Natural killer cell (primary cell): ENCODE measurements around the gene SHROOM3. TPM values are rescaled to one million over a fixed set of nuclear protein-coding genes. Genes with fewer than 3 reads are reported as not detected.

Experiments used
- ATAC-seq, 3 donors: fragments of 150-1000 bp in 2 of 3; fragments of 200-7000 bp in 1 of 3; cut with Tn5 transposase; 1 replicate in 1 of 3; 2 replicates in 2 of 3; pipeline ENCODE4 v1.10.0; 2021; ENCODE audit warnings: mild to moderate bottlenecking in 2 of 3, moderate library complexity in 2 of 3
- DNase-seq, 2 donors: peaks; one replicate each; pipeline versions ENCODE4 v3.0.0 to v3.0.0-alpha.2; 2013 to 2021; ENCODE audit warnings: mixed read lengths in 1 of 2
- H3K27ac ChIP-seq: one replicate; pipeline ENCODE4 v1.5.1; 2013; ENCODE audit warnings: mild to moderate bottlenecking, low read length
- H3K27me3 ChIP-seq: one replicate; pipeline ENCODE4 v1.6.1; 2013; ENCODE audit warnings: low read length; ENCODE audit not compliant: control insufficient read depth, insufficient read depth
- H3K36me3 ChIP-seq: one replicate; pipeline ENCODE4 v1.6.1; 2013; ENCODE audit warnings: low read length; ENCODE audit not compliant: control insufficient read depth, insufficient read depth
- H3K4me1 ChIP-seq: one replicate; pipeline ENCODE4 v1.6.1; 2013; ENCODE audit warnings: low read length; ENCODE audit not compliant: control insufficient read depth, insufficient read depth
- H3K4me3 ChIP-seq: one replicate; pipeline ENCODE4 v1.5.1; 2013; ENCODE audit warnings: low read length
- H3K9me3 ChIP-seq: one replicate; pipeline ENCODE4 v1.6.1; 2013; ENCODE audit warnings: low read length; ENCODE audit not compliant: control insufficient read depth, insufficient read depth
- H3K27ac Mint-ChIP-seq, 2 donors: one replicate each; pipeline ENCODE4 v1.8.0; 2022; ENCODE audit warnings: mild to moderate bottlenecking in 2 of 2, mixed read lengths in 2 of 2, moderate library complexity in 1 of 2
- H3K27me3 Mint-ChIP-seq, 2 donors: one replicate each; pipeline ENCODE4 v1.8.0; 2022; ENCODE audit warnings: low read depth in 2 of 2, mixed read lengths in 2 of 2
- H3K36me3 Mint-ChIP-seq: one replicate; pipeline ENCODE4 v1.8.0; 2022; ENCODE audit warnings: mixed read lengths
- H3K4me1 Mint-ChIP-seq, 2 donors: one replicate each; pipeline ENCODE4 v1.8.0; 2022; ENCODE audit warnings: mixed read lengths in 2 of 2
- H3K4me3 Mint-ChIP-seq: one replicate; pipeline ENCODE4 v1.8.0; 2022; ENCODE audit warnings: mild to moderate bottlenecking, moderate library complexity, mixed read lengths
- H3K9me3 Mint-ChIP-seq, 2 donors: one replicate each; pipeline ENCODE4 v1.8.0; 2022; ENCODE audit warnings: mixed read lengths in 2 of 2
- WGBS: methylation state at CpG from one replicate; pipeline ENCODE4 v1.1.7; 2013; ENCODE audit warnings: missing lambda C conversion rate; ENCODE audit not compliant: insufficient coverage; 5-methylcytosine and 5-hydroxymethylcytosine counted together
- intact Hi-C: fragments of 100-400 bp; cut with micrococcal nuclease; formaldehyde crosslinking; loops from one replicate; pipeline ENCODE4 v1.14.2; 2022
- total RNA-seq, 4 donors: library from RNA; stranded (reverse); fragments of 120-200 nt in 1 of 4; gene quantifications; one replicate each; pipeline versions ENCODE4 v1.2.3 to v1.2.4, GENCODE V29; 2013 to 2022
- TF ChIP-seq, protein P1 (sequence below): fragments of 200-600 bp; IDR thresholded peaks from one replicate; pipeline ENCODE4 v1.8.0; 2022; ENCODE audit warnings: antibody characterized with exemption

SHROOM3 gene
- total RNA-seq, result under 1 TPM in 1 of 3 donors, not detected in 2; 0.63 TPM
- 0.25 TPM for total RNA-seq (2013)

DNA sequence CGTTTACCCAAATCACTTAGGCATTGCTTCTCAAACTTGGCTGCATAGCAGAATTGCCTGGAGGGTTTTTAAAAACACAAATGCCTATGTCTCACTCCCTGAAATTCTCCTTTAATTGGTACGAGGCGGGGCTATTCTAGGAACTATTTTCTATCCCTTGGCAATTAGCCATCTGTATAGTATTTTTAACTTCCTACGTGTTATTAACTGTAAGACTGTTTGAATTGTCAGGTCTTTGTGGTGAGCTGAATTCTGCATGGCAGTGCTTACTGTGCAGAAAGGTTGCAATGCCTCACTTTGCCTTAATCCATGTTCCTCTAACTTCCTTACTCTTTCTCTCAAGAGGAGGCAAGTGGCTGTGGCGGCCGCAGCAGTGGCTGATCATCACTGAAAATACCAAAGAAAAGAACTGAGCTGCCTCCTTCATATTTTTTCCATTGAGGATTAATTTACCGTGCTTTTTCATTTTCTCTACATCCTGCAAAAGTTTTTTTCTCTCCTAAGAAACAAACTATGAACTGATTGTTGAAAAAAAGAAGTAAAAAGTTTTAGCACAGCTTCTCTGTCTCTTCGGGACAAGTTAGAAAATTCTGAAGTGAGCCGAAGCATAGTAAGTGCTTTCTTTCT lies at the start of gene SHROOM3:
Gene SHROOM3, plus strand, starts transcription at position 329 of the 627 bp plus-strand sequence. CDS start 824 bp downstream, outside the sequence.
- Histone ChIP-seq H3K4me3 (no peak within 1 kb of the TSS), H3K27ac (no peak within 1 kb of the TSS), H3K27me3 (no peaks in the 10 kb centered on the region), H3K36me3 (no peaks in the 10 kb centered on the region), H3K9me3 (no peaks in the 10 kb centered on the region), H3K4me1 (no peaks in the 10 kb centered on the region)
- Mint-ChIP-seq H3K36me3 (peaks cover 7% of the 10 kb centered on the region), H3K27me3 (peaks cover 15 to 37% of the 10 kb centered on the region in 2 donors), H3K4me3 (no peak within 1 kb of the TSS), H3K9me3 (no peaks in the 10 kb centered on the region), H3K27ac (no peak within 1 kb of the TSS), H3K4me1 (peaks cover 8% of the 10 kb centered on the region in 2 donors)
- TF ChIP-seq, protein P1, sequence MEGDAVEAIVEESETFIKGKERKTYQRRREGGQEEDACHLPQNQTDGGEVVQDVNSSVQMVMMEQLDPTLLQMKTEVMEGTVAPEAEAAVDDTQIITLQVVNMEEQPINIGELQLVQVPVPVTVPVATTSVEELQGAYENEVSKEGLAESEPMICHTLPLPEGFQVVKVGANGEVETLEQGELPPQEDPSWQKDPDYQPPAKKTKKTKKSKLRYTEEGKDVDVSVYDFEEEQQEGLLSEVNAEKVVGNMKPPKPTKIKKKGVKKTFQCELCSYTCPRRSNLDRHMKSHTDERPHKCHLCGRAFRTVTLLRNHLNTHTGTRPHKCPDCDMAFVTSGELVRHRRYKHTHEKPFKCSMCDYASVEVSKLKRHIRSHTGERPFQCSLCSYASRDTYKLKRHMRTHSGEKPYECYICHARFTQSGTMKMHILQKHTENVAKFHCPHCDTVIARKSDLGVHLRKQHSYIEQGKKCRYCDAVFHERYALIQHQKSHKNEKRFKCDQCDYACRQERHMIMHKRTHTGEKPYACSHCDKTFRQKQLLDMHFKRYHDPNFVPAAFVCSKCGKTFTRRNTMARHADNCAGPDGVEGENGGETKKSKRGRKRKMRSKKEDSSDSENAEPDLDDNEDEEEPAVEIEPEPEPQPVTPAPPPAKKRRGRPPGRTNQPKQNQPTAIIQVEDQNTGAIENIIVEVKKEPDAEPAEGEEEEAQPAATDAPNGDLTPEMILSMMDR, result no peak
- ATAC-seq, result no peak
- no peak for DNase-seq
- intact Hi-C loops, result loop anchor here (5.0 kb wide), 2 partner anchors 322 to 607 kb away; no protein-coding TSS in a partner anchor
- 30% methylated on average over 5 of the region's 9 CpGs for WGBS

DNA sequence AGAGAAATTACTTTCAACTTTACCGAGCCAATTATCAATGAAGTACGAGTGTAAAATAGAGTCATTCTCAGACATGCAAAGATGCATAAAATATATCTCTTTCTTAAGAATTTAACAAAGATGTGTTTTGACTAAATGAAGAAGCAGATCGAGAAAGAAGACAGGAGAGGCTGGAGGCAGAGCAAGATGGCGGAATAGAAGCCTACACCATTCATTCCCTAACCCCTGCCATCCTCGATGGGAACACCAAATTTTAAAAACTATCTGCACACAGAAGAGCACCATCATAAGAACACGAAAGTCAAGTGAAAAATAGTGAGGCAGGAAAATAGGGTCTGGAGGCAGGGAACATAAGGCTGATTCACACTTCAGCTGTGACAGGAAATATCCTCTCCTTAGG lies 49.1 kb upstream of the SHROOM3 start:
- intact Hi-C loops, result no loop called here
- Mint-ChIP-seq H3K27ac (no peak overlapping the region), H3K36me3 (peaks cover 23% of the 10 kb centered on the region), H3K4me1 (no peaks in the 10 kb centered on the region), H3K27me3 (peaks cover 16 to 37% of the 10 kb centered on the region in 2 donors), H3K4me3 (no peak overlapping the region), H3K9me3 (peaks cover 2 to 8% of the 10 kb centered on the region in 2 donors)
- ATAC-seq (no peak), DNase-seq (no peak)
- Histone ChIP-seq H3K9me3 (no peaks in the 10 kb centered on the region), H3K4me1 (no peaks in the 10 kb centered on the region), H3K27me3 (peaks cover 2% of the 10 kb centered on the region), H3K36me3 (no peaks in the 10 kb centered on the region), H3K4me3 (no peak overlapping the region), H3K27ac (no peak overlapping the region)
- TF ChIP-seq, protein P1, result no peak
- WGBS, result 100% methylated on average over 2 of the region's 6 CpGs

DNA sequence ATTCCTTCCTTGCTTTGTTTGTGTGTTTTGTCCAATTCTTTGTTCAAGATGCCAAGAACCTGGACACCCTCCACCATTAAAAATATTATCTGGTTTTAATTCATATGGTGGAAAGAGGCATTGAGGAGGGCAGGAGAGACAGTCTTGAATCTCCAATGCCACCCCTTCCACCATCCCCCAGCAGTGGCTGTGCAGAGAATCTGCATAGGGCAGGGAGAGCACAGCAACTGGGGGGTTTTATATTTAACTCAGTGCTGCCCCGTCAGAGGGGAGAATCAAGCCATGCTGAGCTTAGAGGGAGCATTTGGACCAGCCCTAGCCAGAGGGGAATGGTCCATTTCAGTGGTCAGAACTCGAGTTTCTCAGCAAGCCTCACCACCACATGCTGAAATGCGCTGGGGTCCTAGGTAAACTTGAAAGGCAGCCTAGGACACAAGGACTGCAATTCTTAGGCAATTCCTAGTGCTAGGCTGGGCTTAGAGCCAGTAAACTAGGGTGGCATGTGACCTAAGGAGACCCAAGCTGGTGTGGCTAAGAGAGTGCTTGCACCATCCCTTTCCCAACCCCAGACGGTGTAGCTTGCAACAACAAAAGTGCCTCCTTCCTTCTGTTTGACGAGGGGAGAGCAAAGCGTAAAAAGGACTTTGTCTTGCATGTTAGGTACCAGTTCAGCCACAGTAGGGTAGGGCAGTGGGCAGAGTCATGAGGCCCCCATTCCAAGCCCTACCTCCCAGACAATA lies 48.3 kb upstream of the SHROOM3 start:
- TF ChIP-seq, protein P1, result no peak
- H3K27me3 ChIP-seq, result peaks cover 4% of the 10 kb centered on the region
- intact Hi-C loops, result no loop called here
- H3K4me3 Mint-ChIP-seq, result no peak overlapping the region
- H3K36me3 Mint-ChIP-seq, result peaks cover 29% of the 10 kb centered on the region
- H3K4me1 ChIP-seq, result no peaks in the 10 kb centered on the region
- no peak overlapping the region for H3K27ac ChIP-seq
- no peaks in the 10 kb centered on the region for H3K36me3 ChIP-seq
- WGBS, result 88% methylated on average over 6 of the region's 6 CpGs
- H3K27me3 Mint-ChIP-seq, result peaks cover 19 to 45% of the 10 kb centered on the region in 2 donors
- peaks cover 2 to 11% of the 10 kb centered on the region in 2 donors for H3K9me3 Mint-ChIP-seq
- H3K4me3 ChIP-seq, result no peak overlapping the region
- no peaks in the 10 kb centered on the region for H3K9me3 ChIP-seq
- no peak overlapping the region for H3K27ac Mint-ChIP-seq
- DNase-seq (no peak), ATAC-seq (peak in 1 of 3 donors; percentile 21)
- no peaks in the 10 kb centered on the region for H3K4me1 Mint-ChIP-seq
